K562 (cell line): ENCODE data around the gene AIFM3. TPM values are rescaled to one million over a fixed set of nuclear protein-coding genes. Genes with fewer than 3 reads are reported as not detected.

Experiments used
- AFF4 ChIP-seq: sonication (generic); formaldehyde crosslinking; IDR thresholded peaks from 2 replicates; pipeline ENCODE4 v1.8.0; 2023; ENCODE audit warnings: mild to moderate bottlenecking, missing genetic modification reagents
- ASH1L ChIP-seq: fragments of 450-650 bp; IDR thresholded peaks from 2 replicates; pipeline ENCODE4 v1.6.1; 2018; ENCODE audit warnings: borderline replicate concordance, mild to moderate bottlenecking, low read depth; ENCODE audit not compliant: partially characterized antibody
- CEBPG ChIP-seq, 3 experiments: fragments of 200-800 bp in 1 of 3; sonication (Bioruptor generic) in 1 of 3; sonication (generic) in 1 of 3; formaldehyde crosslinking in 1 of 3; IDR thresholded peaks in 2 of 3; conservative IDR thresholded peaks in 1 of 3; 2 replicates each; pipeline versions ENCODE4 v1.6.1 to v1.8.0; 2016 to 2022; ENCODE audit warnings: missing compliant biosample characterization in 2 of 3, missing genetic modification characterization in 2 of 3, mild to moderate bottlenecking in 1 of 3, missing genetic modification reagents in 1 of 3
- HBP1 ChIP-seq: fragments of 450-650 bp; formaldehyde crosslinking; IDR thresholded peaks from 2 replicates; pipeline ENCODE4 v1.4.0; 2022; ENCODE audit warnings: missing genetic modification characterization
- KAT7 ChIP-seq: sonication (generic); formaldehyde crosslinking; IDR thresholded peaks from 2 replicates; pipeline ENCODE4 v1.8.0; 2022; ENCODE audit warnings: missing genetic modification reagents, mild to moderate bottlenecking, borderline replicate concordance
- L3MBTL2 ChIP-seq: fragments of 450-650 bp; IDR thresholded peaks from 2 replicates; pipeline ENCODE4 v1.6.1; 2016; ENCODE audit warnings: mild to moderate bottlenecking, moderate library complexity
- MLLT1 ChIP-seq, 2 experiments: fragments of 450-650 bp; IDR thresholded peaks; 2 replicates each; pipeline ENCODE4 v1.6.1; 2016
- MTA1 ChIP-seq: fragments of 450-650 bp; IDR thresholded peaks from 2 replicates; pipeline ENCODE4 v1.6.1; 2017; ENCODE audit warnings: borderline replicate concordance
- POLR2H ChIP-seq: IDR thresholded peaks from 2 replicates; pipeline ENCODE4 v1.6.1; 2016; ENCODE audit warnings: missing genetic modification characterization, low read depth, mild to moderate bottlenecking, control low read depth, missing compliant biosample characterization, moderate library complexity
- PREB ChIP-seq: sonication (generic); formaldehyde crosslinking; IDR thresholded peaks from 2 replicates; pipeline ENCODE4 v1.8.1; 2023; ENCODE audit warnings: mild to moderate bottlenecking, missing genetic modification reagents
- SFPQ ChIP-seq: fragments of 200-400 bp; formaldehyde crosslinking; IDR thresholded peaks from 2 replicates; pipeline ENCODE4 v1.6.1; 2017; ENCODE audit warnings: mild to moderate bottlenecking, low read depth, low read length, moderate library complexity
- SMARCC2 ChIP-seq: fragments of 450-650 bp; IDR thresholded peaks from 2 replicates; pipeline ENCODE4 v1.6.1; 2017; ENCODE audit warnings: antibody characterized with exemption, moderate library complexity, mild to moderate bottlenecking, low read depth
- YBX1 ChIP-seq: fragments of 450-650 bp; IDR thresholded peaks from 2 replicates; pipeline ENCODE4 v1.7.1; 2016; ENCODE audit warnings: mild to moderate bottlenecking
- polyA plus RNA-seq, 8 experiments: library from polyadenylated mRNA; depleted of rRNA in 4 of 8; stranded (reverse) in 5 of 8; unstranded in 3 of 8; fragments of >200 nt; fragmentation: Nextera tagmentation in 2 of 8; fragmentation: Illumina TruSeq in 1 of 8; extraction: Ambion mirVana in 2 of 8; extraction: Trizol in 1 of 8; gene quantifications; 2 replicates each; pipeline versions ENCODE4 v1.2.1 to v1.2.3, GENCODE V29; 2011 to 2014; ENCODE audit warnings: inconsistent platforms in 1 of 8, missing spikeins in 1 of 8
- total RNA-seq, 7 experiments: library from RNA; depleted of rRNA in 6 of 7; stranded (reverse); fragments of >200 nt in 6 of 7; fragmentation: Illumina TruSeq in 2 of 7; extraction: Trizol in 2 of 7; gene quantifications; 2 replicates each; pipeline versions ENCODE4 v1.2.1 to v1.2.3, GENCODE V29; 2011 to 2021; ENCODE audit warnings: low replicate concordance in 1 of 7

The AIFM3 gene
- total and polyA plus RNA-seq, 9 of the 15 experiments (the other 6 are each of a cell fraction or from before 2014, with no cell fraction given) = 0.03 to 0.20 (median 0.07) TPM; not detected in 1

- TF ChIP-seq MLLT1 (IDR thresholded peaks at IDR 0.05) = peak; percentile 48 to 59; a peak in 2 of 4 replicates
- 0 out of 2 replicates have a peak, but pooled peaks have one; percentile 79 for TF ChIP-seq AFF4 (CRISPR knock-in tag)
- peak; percentile 52; the same call in 1 of the 2 replicates for TF ChIP-seq PREB
- no peak for TF ChIP-seq CEBPG (CRISPR knock-in tag; IDR thresholded peaks at IDR 0.05)
- no peak for TF ChIP-seq CEBPG (tag; conservative IDR thresholded peaks at IDR 0.05 in 1 of 2, IDR thresholded peaks at IDR 0.05 in 1 of 2)
- peak; percentile 42 for TF ChIP-seq ASH1L
- TF ChIP-seq POLR2H = no peak
- no peak for TF ChIP-seq L3MBTL2
- 0 out of 2 replicates have a peak, but pooled peaks have one; percentile 71 for TF ChIP-seq YBX1
- TF ChIP-seq KAT7 (CRISPR knock-in tag) = peak; percentile 65; the same call in 1 of the 2 replicates
- 0 out of 2 replicates have a peak, but pooled peaks have one; percentile 27 for TF ChIP-seq HBP1
- TF ChIP-seq MTA1 = no peak
- no peak for TF ChIP-seq SMARCC2
- no peak for TF ChIP-seq SFPQ
Measured at GRCh38 chr22:20943104-20943933, 23.7 kb upstream of the AIFM3 start (continued).
